ENCODE measurements around the gene RRBP1. TPM values are rescaled to one million over a fixed set of nuclear protein-coding genes. Genes with fewer than 3 reads are reported as not detected.
A peak's percentile ranks its signal among the peaks of the same experiment; 100 is the strongest.

Gene RRBP1
- total and polyA plus RNA-seq, 2 donors: 80.1 to 147 TPM

DNA sequence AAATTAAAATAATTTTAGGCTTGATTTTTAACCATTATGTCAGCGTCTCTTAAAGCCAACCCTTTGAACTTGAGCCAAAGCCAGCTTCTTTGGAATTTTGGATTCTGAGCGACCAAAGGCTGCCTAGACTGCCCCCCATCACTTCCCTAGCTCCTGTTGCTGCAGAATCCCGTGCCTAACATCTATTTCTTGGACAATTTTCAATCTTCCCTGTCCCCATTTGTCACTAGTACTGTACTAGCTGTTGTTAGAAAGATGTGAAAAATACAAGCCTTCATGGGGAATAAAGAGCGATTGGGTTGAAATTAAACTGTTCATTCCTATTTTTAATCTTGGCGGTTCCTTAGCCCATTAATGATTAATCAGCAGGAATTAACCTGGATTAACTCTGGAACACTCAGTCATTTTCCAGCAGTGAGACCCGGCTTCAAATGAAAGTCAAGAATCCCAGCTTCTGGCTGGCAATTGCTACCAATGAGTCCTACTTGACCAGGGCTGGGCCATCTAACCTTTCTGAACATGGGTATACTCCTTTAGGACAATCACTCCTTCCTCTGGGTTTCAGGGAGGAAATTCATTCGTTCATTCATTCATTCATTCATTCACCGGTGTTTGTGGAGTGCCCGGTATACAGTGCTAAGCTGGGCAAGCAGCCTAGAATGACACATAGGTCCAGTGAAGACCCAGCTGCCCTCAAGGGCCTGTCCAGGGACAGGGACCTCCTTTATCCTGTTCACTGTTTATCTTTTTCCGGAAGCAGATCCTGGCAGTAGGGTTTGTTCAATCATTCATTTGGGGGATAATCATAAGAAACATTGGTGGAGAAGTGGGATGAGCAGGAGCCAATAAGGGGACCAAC, 1.4 kb upstream of the RRBP1 start:
- 79% methylated on average over 10 of the region's 10 CpGs for WGBS
- H3K27ac ChIP-seq (ENCODE audit: low read depth): no peak overlapping the region
- no peak overlapping the region for H3K4me3 ChIP-seq (ENCODE audit: low read depth, low read length)
- no peaks in the 10 kb centered on the region for H3K4me1 ChIP-seq (ENCODE audit: insufficient read depth)
- no peak for DNase-seq (ENCODE audit: extremely low spot score)
- H3K36me3 ChIP-seq (ENCODE audit: insufficient read depth): no peaks in the 10 kb centered on the region

DNA sequence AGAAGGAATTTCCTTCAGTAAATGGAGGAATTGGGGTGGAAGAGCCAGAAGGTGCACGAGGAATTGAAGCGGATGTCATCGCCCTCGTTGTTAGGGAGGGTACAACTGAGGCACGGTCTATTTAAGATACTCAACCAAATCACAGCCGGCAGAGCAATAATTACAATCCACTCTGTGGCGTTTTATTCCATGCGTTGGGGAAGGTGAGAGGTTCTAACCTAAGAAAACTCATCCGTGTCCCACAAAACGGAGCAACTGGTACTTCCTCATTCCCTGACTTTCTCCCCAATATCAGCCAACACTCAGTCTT, 802 bp upstream of the RRBP1 start:
- no peak overlapping the region for H3K27ac ChIP-seq (ENCODE audit: low read depth)
- 50% methylated on average over 10 of the region's 10 CpGs for WGBS

DNA sequence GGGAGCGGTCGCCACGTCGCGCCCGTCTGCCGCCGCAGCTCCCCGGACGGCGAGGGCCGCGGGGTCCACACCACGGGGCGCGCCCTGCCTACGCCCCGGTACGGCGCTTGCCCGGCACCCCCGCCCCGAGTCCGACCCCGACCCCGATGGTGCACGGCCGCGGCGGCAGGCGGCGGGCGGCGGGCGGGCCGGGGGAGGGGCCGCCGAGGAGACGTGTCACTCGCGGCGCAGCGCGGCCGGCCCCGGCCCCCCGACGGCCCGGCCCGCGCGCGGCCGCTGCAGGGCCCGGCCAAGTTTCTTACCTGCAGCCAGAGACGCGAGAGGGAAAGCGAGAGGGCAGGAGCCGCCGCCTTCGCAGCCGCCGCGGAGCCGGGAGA, 328 bp downstream of the RRBP1 start:
- H3K27ac ChIP-seq (ENCODE audit: low read depth): peak overlapping the region; percentile 89
- DNase-seq (ENCODE audit: extremely low spot score): no peak
- under 1% methylated on average over 65 of the region's 65 CpGs for WGBS
- no peaks in the 10 kb centered on the region for H3K36me3 ChIP-seq (ENCODE audit: insufficient read depth)
- H3K4me1 ChIP-seq (ENCODE audit: insufficient read depth): no peaks in the 10 kb centered on the region
- peak overlapping the region; percentile 92 for H3K4me3 ChIP-seq (ENCODE audit: low read depth, low read length)

More for the DNA sequence above, 802 bp upstream of the RRBP1 start:
- no peaks in the 10 kb centered on the region for H3K36me3 ChIP-seq (ENCODE audit: insufficient read depth)
- H3K4me3 ChIP-seq (ENCODE audit: low read depth, low read length): peak overlapping the region; percentile 37
- DNase-seq (ENCODE audit: extremely low spot score): no peak
- H3K4me1 ChIP-seq (ENCODE audit: insufficient read depth): no peaks in the 10 kb centered on the region

DNA sequence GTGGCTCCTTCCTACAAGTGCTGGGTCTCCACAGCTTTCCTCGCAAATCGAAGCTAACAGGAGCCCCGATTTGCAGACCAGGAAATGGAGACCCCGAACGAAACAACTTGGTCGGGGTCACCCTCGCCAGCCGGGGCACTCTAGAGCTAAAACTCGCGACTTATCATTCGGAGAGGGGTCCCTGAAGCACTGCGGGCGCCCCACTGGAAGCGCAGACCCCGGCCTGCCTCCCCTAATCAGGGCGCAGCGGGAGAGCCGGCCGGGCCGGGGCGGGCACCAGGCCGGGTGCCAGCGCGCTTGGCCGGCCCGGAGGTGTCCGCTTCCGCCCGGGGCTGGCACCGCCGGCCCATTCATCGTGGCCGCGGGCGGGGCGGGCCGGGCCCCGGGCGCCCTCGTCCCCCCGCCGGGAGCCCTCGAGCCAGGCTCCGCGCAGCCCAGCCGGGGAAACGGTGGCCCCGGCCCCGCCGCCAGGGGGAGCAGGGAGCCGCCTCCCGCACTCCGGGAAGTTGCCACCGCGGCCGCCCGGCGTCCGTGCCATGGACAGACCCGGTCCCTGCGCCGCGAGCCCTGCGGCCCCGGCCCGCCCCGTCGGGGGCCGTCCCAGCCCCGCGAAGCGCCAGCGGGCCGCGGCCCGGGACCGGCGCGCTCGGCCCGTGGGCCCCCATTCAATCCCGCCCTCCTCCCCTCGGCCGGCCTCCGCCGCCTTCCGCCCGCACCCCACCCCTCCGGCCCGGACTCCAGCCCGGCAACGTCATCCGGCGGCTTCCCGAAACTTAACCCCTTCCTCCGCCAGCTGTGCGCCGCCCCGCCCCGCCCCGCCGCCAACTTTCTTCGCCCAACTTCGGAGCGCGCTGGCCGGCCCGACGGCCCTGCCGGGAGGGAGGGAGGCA, 961 bp downstream of the RRBP1 start:
- DNase-seq (ENCODE audit: extremely low spot score): no peak
- H3K4me1 ChIP-seq (ENCODE audit: insufficient read depth): no peaks in the 10 kb centered on the region
- peak overlapping the region; percentile 92 for H3K4me3 ChIP-seq (ENCODE audit: low read depth, low read length)
- under 1% methylated on average over 110 of the region's 110 CpGs for WGBS
- no peaks in the 10 kb centered on the region for H3K36me3 ChIP-seq (ENCODE audit: insufficient read depth)
- peak overlapping the region; percentile 89 for H3K27ac ChIP-seq (ENCODE audit: low read depth)

DNA sequence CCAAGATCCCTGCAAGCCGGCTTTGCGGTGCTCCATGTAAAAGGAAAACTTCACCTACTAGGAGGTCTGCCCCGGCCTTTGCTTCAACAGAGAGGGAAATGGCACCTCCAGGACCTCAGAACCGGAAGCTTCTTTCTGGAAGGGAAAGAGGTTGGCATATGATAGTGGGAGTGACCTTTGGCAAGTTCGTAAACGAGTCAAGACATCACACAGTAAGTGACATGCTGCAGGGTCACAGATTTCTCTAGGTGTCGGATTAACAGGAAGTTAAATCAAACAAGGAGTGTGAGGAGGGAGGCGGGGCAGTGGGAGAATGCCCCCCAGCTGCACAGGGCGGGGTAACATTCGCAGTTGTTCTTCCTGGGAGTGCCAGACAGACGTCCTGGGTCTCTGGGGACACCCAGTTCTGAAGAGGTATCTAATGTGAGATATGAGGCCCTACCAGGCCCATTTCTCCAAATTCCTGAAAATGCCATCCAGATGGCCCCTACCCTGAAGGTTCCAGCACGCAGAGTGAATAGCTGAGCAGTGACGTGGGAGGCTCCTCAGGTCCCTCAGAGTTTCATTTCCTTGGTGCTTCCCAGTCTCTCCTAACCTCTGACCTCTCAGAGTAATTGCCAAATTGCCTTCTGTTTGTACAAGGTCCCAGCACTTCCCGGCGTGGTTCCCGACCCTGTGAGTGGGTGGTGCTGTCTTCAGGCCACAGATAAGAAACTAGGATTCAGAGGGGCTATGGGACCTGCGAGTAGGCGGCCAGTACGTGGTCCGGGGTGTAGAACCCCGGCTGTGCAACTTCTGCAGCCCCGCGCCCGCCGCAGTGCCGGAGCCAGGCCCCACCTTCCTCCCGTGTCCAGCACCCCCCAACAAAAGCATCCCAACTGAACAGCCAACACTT, 1.9 kb downstream of the RRBP1 start:
- Histone ChIP-seq H3K4me3 (ENCODE audit: low read depth, low read length) (peak overlapping the region; percentile 92), H3K36me3 (ENCODE audit: insufficient read depth) (no peaks in the 10 kb centered on the region), H3K4me1 (ENCODE audit: insufficient read depth) (no peaks in the 10 kb centered on the region), H3K27ac (ENCODE audit: low read depth) (peak overlapping the region; percentile 83)
- no peak for DNase-seq (ENCODE audit: extremely low spot score)
- WGBS: 18% methylated on average over 27 of the region's 27 CpGs

DNA sequence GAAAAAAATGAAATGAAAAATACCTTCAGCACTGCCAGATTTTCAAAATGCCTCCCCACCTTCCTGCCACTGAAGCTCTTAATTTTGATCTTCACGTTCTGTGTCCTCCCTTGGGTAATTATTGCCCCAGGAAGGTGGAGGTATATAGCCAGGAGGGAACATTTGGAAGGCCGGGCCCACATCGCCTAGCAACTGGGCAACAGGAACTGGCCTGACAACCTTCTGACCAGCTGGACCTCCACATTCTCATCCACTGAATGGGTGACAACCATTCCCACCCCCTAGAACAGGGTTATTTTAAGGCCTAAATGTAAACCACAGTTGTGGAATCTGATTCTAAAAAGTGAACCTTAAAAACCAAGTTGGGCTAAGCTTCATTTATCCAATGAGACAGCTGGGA, 3.2 kb downstream of the RRBP1 start:
- WGBS: 75% methylated on average over 3 of the region's 3 CpGs
- Histone ChIP-seq H3K36me3 (ENCODE audit: insufficient read depth) (no peaks in the 10 kb centered on the region), H3K27ac (ENCODE audit: low read depth) (no peak overlapping the region), H3K4me3 (ENCODE audit: low read depth, low read length) (no peak overlapping the region), H3K4me1 (ENCODE audit: insufficient read depth) (no peaks in the 10 kb centered on the region)
- no peak for DNase-seq (ENCODE audit: extremely low spot score)

DNA sequence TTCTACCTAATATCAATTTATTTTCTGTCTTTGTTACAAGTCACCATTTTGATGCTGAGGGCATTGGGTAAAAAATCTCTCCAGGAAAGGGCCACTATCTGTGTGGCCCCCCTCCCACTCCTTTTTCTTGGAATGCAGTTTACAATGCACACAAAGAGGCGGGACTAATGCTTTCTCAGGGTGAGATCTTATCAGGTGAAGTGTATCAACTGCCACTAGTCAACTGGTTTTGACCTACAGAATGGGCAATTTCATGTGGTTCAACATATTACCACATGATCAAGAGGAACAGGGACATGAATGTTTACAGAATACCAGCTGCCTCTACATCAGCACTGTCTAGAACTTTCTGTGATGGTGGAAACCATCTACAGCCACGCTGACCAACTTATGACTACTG, 3.7 kb downstream of the RRBP1 start:
- no peaks in the 10 kb centered on the region for H3K4me1 ChIP-seq (ENCODE audit: insufficient read depth)
- no peak overlapping the region for H3K4me3 ChIP-seq (ENCODE audit: low read depth, low read length)
- H3K36me3 ChIP-seq (ENCODE audit: insufficient read depth): no peaks in the 10 kb centered on the region
- H3K27ac ChIP-seq (ENCODE audit: low read depth): no peak overlapping the region
- no peak for DNase-seq (ENCODE audit: extremely low spot score)
- 74% methylated on average over 2 of the region's 2 CpGs for WGBS

DNA sequence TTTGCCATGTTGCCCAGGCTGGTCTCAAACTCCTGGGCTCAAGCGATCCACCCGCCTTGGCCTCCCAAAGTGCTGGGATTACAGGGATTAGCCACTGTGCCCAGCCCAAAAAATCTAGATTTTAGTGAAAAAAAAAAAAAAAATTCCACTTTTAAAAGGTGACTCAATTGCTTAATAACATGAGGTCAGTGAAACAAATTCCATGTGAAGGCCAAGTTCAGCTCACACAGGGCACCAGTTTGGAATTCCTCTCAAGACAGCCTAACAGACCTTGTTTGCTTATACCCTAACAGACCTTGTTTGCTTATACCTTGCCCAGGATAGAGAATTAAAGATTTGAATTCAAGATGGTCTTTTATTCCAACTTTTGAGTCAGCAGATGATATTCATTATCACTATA, 5.1 kb downstream of the RRBP1 start:
- no peak for DNase-seq (ENCODE audit: extremely low spot score)
- Histone ChIP-seq H3K4me1 (ENCODE audit: insufficient read depth) (no peaks in the 10 kb centered on the region), H3K27ac (ENCODE audit: low read depth) (no peak overlapping the region), H3K36me3 (ENCODE audit: insufficient read depth) (no peaks in the 10 kb centered on the region), H3K4me3 (ENCODE audit: low read depth, low read length) (no peak overlapping the region)
- WGBS: 77% methylated on average over 2 of the region's 2 CpGs

DNA sequence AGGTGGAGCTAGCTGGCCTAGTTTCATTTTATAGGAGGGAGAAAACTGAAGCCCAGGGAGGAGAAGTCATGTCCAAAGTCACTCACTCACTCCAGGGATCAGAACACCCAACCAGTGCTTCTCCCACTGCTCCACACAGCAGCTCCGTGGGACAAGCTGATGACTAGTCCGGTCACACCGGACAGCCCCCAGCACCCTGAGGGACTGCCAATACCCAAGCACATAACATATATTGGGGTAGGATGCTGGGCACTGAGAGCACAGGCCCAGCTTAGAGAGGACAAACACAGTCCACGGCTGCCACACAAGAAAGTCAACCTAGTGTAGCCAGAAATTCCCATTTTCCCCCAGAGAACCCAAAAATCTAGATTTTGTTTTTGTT, 5.7 kb downstream of the RRBP1 start:
- WGBS: 79% methylated on average over 4 of the region's 4 CpGs
- Histone ChIP-seq H3K36me3 (ENCODE audit: insufficient read depth) (no peaks in the 10 kb centered on the region), H3K27ac (ENCODE audit: low read depth) (peak overlapping the region; percentile 42), H3K4me1 (ENCODE audit: insufficient read depth) (no peaks in the 10 kb centered on the region), H3K4me3 (ENCODE audit: low read depth, low read length) (no peak overlapping the region)
- DNase-seq (ENCODE audit: extremely low spot score): no peak

DNA sequence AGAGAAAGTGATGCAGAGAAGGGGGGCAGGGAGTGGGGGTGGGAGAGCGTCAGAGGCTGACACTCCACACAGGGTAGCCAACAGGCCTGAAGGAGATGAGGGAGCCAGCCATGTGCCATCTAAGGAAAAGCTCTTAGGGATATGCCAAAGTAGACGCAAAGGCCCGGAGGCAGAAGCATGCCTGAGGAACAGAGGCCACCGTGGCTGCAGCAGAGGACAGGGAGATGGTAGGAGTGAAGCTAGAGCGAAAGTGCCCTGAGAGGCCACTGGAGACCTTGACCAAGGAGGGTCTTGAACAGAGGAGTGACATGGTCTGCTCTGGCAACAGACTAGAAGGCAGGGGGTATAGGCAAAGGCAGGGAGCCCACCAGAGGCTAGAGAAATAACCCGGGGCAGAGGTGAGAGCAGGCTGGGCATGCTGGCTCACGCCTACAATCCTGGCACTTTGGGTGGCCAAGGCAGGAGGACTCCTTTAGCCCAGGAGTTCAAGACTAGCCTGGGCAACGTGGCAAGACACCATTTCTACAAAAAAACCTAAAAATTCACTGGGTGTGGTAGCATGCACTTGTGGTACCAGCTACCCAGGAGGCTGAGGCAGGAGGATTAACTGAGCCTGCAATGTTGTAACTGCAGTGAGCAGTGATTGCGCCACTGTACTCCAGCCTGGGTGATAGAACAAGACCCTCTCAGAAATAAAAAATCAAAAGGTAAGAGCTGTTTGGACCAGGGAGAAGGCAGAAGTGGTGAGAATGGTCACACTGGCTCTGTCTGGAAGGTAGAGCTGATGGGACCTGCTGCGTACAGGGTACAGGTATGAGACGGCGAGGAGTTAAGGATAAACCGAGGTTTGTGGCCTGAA, 6.3 kb downstream of the RRBP1 start:
- Histone ChIP-seq H3K4me3 (ENCODE audit: low read depth, low read length) (no peak overlapping the region), H3K36me3 (ENCODE audit: insufficient read depth) (no peaks in the 10 kb centered on the region), H3K27ac (ENCODE audit: low read depth) (no peak overlapping the region), H3K4me1 (ENCODE audit: insufficient read depth) (no peaks in the 10 kb centered on the region)
- WGBS: 74% methylated on average over 13 of the region's 13 CpGs
- no peak for DNase-seq (ENCODE audit: extremely low spot score)

DNA sequence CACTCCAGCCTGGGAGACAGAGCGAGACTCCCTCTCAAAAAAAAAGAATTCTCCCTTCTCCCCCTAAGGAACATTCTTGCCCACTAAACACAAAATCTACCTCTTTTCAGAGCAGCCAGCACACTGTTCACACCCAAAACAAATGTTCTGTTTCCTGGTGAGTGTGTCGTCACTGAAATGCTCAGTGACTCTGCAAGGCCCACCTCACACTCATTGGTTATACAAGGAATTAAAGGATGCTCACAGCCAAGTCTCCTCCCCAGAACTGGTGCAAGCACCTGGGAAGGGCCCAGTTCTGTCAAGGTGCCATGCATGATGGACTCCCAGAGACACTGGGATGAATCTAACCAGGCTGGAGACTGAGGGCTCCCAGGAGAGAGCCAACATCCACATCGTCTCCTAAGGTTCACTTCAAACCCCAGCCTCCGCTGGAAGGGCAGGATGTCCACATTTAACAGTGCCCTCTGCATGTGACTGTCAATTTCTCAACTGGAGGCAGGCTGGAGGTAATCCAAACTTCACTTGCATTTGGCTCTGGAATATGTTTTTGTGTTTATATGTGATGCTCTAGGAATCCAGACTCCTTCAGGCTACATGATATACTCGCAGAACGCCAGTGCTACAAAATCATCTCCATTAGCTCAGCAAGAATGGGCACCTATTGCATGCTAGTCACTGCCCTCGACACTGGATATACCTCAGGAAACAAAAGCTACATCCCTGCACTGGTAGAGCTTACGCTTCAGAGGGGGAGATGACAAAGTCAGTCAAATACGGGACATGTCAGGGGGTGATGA, 7.1 kb downstream of the RRBP1 start:
- no peak overlapping the region for H3K27ac ChIP-seq (ENCODE audit: low read depth)
- WGBS: 54% methylated on average over 9 of the region's 9 CpGs
- no peaks in the 10 kb centered on the region for H3K36me3 ChIP-seq (ENCODE audit: insufficient read depth)
- H3K4me1 ChIP-seq (ENCODE audit: insufficient read depth): no peaks in the 10 kb centered on the region
- DNase-seq (ENCODE audit: extremely low spot score): no peak
- H3K4me3 ChIP-seq (ENCODE audit: low read depth, low read length): no peak overlapping the region

DNA sequence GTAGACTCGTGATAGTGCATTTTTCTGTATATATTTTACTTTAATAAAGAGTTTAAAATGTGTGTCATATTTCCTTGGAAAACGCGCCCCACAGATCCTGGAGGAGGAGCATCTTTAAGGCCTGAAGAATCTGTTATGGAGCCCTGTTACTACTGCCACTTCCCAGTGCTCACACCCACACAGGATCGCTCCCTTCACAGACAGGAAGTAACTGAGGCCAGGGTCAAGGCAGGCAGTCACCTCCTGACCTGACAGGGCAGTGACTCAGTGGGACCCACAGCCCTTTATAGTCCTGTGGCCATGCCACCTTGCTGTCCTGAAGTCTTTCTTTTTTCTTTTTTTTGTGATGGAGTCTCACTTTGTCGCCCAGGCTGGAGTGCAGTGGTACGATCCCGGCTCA, 9.0 kb downstream of the RRBP1 start:
- Histone ChIP-seq H3K4me3 (ENCODE audit: low read depth, low read length) (no peak overlapping the region), H3K27ac (ENCODE audit: low read depth) (no peak overlapping the region), H3K4me1 (ENCODE audit: insufficient read depth) (no peaks in the 10 kb centered on the region), H3K36me3 (ENCODE audit: insufficient read depth) (no peaks in the 10 kb centered on the region)
- 81% methylated on average over 7 of the region's 7 CpGs for WGBS
- no peak for DNase-seq (ENCODE audit: extremely low spot score)
